Caki2 (cell line): Measurements from ENCODE around the gene ANKRD44. TPM values are rescaled to one million over a fixed set of nuclear protein-coding genes. Genes with fewer than 3 reads are reported as not detected.
A peak's percentile ranks its signal among the peaks of the same experiment; 100 is the strongest.

Experiments used
- DNase-seq: peaks from one replicate; pipeline ENCODE4 v3.0.0-alpha.2; 2015; ENCODE audit warnings: low read depth
- in situ Hi-C: cut with HindIII; loops from 2 replicates; pipeline ENCODE4 v1.10.0; 2016; ENCODE audit warnings: low sequenced_read_pairs, low pct_unique_long_range_greater_than_20kb, mixed read lengths
- total RNA-seq: library from RNA; depleted of rRNA; stranded (reverse); fragments of >200 nt; shearing (Covaris generic); gene quantifications from 2 replicates; pipeline ENCODE4 v1.2.3, GENCODE V29; 2014; ENCODE audit warnings: low replicate concordance

Gene ANKRD44
- total RNA-seq, 1 experiment from 2014 or later, result 26.1 TPM

DNA sequence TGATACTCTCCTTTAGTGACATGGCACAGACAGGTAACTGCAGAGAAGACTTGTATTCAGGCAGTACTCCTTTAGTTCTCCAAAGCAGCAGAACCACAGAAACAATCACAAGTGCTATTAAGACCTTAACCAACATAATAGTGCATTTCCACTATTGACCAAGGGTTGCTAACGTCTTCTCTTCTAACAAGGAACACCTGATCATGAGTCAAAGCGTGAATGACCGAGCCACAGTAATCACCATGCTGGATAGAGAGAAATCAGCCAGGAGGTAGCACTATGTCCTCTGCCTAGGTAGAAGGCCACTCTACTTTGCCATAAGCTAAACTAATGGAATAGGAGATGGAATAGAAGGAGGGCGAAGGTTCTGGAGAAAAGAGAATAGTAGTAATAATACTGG, 161.0 kb downstream of the ANKRD44 start:
- DNase-seq, result no peak
- in situ Hi-C loops, result no loop called here

DNA sequence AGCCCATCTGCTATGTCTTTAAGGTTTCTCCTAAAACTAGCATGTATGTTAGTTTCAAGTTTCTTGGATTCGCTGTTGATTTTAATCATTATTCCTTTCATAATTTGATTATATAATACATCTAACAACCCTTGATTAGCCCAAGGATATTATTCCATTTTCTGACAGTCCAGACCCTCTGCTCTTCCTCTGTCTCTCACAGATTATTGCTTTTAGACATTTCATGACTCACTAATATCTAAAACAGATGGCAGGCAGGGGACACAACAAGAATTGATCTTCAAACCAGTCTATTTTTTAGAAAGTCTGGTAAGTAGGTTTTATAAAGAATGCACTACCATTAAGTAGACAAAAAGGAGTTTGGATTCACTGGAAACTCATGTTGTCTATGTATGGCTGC, 162.2 kb downstream of the ANKRD44 start:
- no peak for DNase-seq
- in situ Hi-C loops, result no loop called here

DNA sequence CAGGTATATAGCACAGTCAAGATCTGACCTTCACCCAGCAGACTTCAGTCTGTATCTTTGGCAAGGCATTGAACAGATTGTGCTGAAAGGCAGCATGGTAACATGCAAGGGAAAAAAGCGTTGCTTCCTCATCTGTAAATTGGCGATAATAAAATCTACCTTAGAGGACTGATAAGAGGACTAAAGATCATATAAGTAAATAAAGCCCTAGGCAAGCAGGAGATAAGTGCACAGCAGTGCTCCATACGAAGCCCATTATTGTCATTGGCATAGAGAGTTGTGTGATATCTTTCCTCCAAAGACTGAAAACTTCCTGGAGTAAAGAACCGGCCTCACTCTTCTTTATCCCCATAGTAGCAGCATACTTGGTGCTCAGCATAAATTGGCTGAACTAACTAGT, 162.6 kb downstream of the ANKRD44 start:
- in situ Hi-C loops, result no loop called here
- no peak for DNase-seq

DNA sequence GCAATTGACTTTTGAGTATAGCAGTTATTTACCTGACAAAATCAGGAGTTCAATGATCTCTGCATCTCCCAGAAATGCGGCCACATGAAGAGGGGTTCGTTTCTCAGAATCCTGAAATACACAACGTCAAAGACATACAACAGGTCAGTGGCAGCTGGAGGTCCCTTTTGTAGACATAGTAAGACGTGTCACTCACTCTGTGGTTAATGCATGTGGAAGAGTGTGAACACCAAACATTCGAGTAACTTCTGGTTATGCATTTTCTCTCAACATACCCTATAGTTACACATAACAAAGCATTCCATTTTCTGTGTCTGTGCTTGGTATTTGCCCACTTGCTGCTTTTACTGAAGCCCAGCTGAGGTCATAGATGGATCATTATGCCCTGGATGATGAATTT, 163.6 kb downstream of the ANKRD44 start:
- in situ Hi-C loops, result no loop called here
- DNase-seq, result no peak

DNA sequence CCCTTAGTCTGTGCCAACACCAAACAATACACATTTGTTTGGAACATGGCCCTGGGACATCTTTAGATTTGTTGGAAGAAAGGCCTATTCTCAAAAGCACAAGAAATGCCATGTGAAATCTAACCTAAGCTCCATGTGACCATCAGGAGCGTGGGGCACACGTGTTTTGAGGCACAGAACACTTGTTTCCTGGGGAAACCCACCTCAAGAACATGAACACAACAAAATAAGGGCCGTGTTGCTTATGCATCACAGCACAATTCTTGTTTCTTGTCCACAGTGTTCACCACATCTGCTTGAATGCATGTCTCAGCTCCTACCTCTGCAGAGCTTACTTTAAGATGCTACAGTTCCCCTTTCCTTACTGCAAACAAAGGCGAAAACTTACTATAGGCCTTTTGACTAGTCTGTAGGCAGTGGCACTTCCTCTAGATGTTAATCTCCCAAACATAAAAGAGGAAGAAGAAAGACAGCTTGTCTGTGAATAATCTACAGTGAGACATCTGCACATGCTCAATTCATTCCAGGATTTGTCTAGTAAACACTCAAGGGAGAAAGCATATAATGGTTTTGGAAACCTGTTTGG, 165.0 kb downstream of the ANKRD44 start:
- no peak for DNase-seq
- in situ Hi-C loops, result no loop called here

DNA sequence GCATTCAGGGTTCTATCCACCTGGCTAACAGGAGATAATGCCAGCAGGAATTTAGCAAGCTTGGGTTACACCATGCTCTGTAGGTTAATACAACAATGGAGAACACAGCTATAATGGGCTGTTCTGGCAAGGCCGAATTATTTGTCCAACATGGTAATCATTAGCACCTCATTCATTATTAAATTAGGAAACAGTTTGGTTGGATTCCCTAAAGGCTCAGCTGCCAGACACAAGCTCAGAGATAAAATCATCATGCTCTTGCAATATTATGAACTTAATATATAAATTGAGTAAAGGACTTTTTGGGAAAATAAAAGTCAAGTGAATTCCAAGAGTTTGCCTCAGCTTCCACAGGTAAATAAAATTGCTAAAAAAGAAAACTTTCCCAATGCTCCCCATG, 166.4 kb downstream of the ANKRD44 start:
- in situ Hi-C loops, result no loop called here
- DNase-seq, result no peak

DNA sequence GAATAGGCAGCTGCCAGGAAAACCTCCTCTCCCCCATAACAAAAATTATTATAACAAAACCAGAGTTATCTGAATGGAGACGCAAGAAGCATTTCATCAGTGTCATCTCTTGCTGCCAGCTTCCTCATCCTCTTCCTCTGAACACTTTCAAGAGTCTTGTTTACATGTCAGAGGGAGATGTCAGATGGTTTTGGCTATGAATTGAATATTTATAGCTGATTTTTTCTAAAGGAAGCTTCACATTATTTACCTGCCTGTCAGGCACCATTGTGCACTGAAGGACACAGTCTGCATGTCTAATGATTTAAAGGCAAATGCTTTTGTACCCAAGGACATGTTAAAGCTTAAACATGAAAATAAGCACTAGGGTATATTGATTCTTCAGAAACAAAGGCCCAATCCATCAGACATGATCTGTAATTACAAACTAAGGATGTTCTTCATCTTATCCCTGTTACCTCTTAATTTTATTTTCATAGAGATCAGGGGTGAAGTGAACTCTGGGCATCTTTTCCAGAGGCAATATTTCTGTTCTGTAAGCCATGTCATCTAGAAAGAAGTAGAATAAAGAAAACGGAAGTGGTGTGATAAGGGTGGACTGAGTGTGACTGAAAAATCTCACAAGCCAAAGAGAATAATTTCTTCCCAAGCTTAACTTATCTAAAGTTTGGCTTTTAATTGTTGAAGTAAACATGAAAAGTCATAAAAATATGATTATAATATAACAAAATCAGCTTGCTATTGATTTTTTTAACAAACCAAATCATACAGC, 168.7 kb downstream of the ANKRD44 start:
- in situ Hi-C loops, result no loop called here
- DNase-seq, result no peak

DNA sequence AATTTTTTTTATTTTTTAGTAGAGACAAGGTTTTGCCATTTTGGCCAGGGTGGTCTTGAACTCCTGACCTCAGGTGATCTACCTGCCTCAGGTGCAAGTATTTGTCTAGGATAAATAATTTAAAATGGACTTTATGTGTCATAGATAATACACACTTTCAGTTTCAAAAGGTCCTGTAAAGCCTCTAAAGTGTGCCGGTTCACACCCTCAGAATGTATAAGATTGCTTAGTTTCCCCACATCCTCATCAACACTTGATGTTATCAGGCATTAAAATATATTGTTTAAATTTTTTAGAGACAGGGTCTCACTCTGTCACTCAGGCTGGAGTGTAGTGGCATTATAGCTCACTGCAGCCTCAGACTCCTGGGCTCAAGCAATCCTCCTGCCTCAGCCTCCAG, 170.5 kb downstream of the ANKRD44 start:
- in situ Hi-C loops, result no loop called here
- DNase-seq, result no peak

DNA sequence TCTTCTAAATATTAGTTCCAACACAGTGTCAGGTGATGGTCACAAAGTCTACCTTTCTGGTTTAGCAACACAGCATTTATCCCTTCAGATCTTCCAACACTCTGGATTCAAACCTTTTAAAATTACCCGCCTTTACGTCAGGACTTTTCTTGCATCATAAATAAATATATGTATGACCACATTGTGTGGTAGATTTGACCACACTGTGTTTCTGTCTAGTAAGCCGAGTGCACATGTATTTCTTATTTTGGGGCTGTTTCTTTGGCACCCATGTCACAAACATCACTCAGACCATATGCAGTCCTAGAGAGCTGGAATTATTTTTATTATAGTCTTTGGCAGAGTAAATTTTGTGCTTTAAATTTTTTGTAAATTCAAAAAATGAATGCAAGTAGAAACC, 172.1 kb downstream of the ANKRD44 start:
- in situ Hi-C loops, result no loop called here
- no peak for DNase-seq

DNA sequence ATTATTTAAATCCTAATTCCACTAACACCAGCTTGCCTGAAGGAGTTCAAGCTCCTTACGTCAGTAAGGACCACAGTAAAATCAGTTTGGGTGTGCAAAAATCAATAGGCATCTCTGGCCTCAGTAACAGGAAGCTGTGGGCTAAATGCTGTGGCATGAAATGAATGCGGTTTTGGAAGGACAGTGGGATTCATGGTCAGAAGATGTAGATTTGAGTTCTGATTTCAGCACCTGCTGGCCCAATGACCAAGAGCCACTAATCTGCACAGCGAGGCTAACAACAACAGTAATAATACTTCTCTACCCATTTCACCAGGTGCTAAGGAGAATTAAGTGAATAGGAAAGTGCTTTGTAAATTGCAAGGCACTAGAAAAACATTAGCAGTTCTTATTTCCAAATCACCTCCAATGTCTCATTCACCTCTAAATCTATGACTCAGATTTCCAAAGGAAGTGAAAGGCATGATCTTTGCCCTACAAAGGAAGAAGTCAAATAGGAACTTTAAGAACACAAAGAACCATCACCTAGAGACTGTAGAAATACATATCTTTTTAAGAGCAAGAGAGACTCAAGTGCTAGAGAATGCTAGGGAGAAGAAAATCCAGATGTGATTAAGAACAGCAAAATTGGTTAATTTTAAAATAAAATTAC, 172.6 kb downstream of the ANKRD44 start:
- in situ Hi-C loops, result no loop called here
- DNase-seq, result no peak

DNA sequence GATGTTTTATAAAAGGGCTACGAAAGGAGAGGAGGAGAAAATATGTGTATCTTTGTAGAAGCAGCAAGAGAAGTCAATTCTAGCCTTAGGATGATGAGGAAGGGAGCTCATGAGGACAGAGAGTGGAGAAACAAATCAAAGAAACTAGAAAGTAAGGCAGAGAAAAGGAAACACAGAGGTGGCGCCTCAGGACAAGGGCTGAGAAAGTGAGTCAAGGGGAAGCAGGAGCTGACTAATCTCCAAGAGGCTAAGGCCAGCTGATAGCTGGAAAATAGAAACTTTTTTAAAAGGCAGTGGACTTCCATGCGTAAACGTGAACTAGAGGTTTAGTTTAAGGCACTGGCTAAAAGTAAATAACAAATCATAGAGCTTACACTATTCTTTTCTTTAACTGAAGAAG, 173.3 kb downstream of the ANKRD44 start:
- DNase-seq, result peak; percentile 34
- in situ Hi-C loops, result no loop called here

DNA sequence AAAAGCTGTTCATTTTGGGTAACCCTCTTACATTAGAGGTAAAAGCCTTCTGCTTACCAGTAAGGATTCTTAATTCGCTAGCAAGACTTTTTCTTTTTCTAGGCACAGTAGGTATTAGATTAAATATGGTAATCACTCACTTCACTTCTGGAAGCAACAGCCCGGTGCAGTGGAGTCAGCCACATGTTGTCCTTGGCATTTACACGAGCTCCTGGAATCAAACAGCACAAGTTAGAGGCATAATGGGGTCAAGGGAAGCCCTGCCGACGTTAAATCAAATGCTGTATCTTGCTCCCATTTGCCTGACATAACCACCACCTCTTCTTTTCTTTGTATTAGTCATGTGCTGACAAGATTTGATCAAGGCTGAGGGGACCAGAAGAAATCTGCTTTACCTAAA, 174.1 kb downstream of the ANKRD44 start:
- in situ Hi-C loops, result no loop called here
- no peak for DNase-seq

DNA sequence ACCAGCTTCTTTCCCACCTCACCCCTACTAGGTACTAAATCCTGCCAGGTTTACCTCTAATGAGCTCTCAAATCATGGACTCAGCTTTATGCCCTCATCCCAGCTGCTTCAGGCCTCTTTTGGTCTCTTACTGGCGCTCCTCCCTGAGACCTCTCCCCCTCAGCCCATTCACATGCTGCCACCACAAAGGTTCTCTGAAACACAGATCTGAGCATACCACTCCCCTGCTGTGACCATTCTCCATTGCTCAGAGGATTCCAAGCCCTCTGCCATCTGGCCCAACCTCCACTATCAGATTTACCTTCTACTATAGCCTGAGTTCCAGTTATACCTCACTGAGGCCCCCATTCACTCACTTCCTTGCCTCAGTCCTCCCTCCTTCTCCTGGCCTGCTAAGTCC, 174.8 kb downstream of the ANKRD44 start:
- in situ Hi-C loops, result no loop called here
- DNase-seq, result no peak

DNA sequence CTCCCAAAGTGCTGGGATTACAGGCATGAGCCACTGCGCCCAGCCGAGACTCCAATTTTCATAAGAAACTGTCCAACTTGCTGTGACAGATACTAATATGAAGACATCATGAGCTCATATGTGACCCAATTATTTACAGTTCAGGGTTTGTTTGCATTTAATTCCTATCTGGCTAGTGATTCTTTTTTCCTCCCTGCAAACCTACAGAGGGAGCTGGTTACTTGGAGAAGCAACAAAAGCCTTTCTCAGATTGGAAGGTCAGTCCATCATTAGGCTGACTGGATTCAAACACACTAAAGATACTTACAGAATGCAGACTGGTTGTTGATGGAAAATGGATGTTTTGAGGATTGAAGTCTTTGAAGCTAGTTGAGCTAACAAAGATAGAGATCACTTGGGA, 176.4 kb downstream of the ANKRD44 start:
- DNase-seq, result no peak
- in situ Hi-C loops, result no loop called here

DNA sequence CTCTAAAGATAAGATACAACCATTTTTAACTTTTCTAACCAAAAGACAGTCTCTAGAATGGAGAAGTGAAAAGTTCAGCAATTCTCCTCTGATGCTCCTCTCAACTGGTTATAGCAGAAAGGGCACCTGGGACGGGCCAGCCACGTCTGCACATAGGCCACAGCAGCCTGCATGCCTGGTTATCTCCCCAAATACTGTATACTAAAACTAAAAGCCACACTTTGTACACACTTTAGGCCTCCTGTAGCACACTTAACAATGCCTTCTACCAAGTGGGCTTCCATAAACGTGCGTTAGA, 179.1 kb downstream of the ANKRD44 start:
- in situ Hi-C loops, result no loop called here

DNA sequence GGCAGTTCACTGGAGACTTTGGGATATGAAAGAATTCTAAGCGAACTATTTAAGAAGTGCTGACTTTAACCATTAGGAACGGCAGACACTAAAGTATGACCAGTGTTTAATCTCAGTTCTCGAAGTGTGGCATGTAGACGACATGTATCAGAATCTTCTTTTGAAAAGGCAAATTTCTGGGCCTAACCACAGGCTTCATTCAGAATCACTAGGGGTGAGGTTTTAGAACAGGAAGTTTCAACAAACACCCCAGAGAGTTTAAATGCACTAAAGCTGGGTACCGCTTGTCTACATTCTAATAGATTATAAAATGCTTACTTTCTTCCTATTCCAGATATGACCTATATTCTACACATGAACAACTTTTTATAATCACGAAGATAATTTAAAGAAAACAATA, 180.3 kb downstream of the ANKRD44 start:
- no peak for DNase-seq
- in situ Hi-C loops, result no loop called here

More for the DNA sequence above, 179.1 kb downstream of the ANKRD44 start:
- no peak for DNase-seq

DNA sequence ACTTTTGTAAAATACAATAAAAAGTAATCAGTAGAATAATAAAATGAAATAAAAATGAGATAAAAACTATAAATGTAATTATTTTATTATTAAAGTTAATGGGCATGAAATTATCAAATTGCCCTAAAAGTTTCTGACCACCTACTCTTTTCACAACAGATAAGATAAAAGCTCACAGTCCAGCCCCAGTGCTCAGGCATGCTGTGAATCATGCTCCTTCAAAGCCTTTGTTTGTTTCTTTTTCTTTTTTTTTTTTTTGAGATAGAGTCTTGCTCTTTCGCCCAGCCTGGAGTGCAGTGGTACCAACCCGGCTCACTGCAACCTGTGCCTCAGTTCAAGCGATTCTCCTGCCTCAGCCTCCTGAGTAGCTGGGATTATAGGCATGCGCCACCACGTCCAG, 181.7 kb downstream of the ANKRD44 start:
- no peak for DNase-seq
- in situ Hi-C loops, result no loop called here

DNA sequence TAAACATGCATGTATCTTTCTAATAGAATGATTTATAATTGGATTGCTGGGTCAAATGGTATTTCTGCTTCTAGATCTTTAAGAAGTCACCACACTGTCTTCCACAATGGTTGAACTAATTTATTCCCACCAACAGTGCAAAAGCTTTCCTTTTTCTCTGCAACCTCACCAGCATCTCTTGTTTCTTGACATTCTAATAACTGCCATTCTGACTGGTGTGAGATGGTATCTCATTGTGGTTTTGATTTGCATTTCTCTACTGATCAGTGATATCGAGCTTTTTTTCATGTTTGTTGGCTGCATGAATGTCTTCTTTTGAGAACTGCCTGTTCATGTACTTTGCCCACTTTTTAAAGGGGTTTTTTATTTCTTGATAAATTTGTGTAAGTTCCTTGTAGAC, 182.5 kb downstream of the ANKRD44 start:
- in situ Hi-C loops, result no loop called here
- no peak for DNase-seq

DNA sequence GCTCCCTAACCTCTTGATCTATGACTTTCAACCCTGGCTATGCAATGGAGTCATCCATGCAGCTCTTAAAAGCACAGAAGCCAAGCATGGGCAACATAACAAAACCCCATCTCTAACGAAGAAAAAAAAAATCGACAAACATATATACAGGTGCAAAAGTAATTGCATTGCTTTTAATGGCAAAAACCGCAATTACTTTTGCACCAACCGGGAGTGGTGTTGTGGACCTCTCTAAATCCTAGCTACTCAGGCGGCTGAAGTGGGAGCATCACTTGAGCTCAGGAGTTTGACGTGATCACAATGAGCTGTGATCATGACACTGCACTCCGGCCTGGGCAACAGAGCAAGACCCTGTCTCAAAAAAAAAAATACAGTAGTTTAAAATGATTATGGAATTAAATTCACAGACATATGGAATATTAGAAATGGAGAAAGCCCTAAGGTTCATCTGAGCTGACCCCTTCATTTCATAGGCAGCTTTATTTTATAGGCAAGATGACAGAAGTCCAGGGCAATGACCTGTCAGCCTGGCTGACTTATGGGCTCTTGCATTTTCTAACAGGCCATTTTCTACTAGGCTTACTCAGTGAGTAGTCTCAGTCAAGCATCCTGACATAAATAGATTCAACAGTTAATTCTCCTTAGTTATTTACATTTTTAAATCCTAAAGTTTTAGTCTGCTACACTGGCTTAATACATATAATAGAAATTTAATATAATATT, 183.8 kb downstream of the ANKRD44 start:
- no peak for DNase-seq
- in situ Hi-C loops, result no loop called here
